DOHH2 (cell line): ENCODE measurements around the gene MAN1C1.

Experiments
- H3F3A ChIP-seq: fragments of 200-600 bp; sonication (generic), shearing (Covaris generic); 2 replicates; pipeline ENCODE4 v1.6.0; 2016; ENCODE audit warnings: antibody characterized with exemption, mild to moderate bottlenecking; ENCODE audit not compliant: control insufficient read depth, insufficient read depth
- H3K27ac ChIP-seq: fragments of 200-600 bp; sonication (generic); 2 replicates; pipeline ENCODE4 v1.5.1; 2014; ENCODE audit warnings: low read depth, mild to moderate bottlenecking, low read length, moderate library complexity
- H3K27me3 ChIP-seq: fragments of 200-600 bp; sonication (generic); 2 replicates; pipeline ENCODE4 v1.6.1; 2014; ENCODE audit warnings: mild to moderate bottlenecking, low read length, mixed read lengths; ENCODE audit not compliant: control insufficient read depth
- H3K36me3 ChIP-seq: fragments of 200-600 bp; sonication (generic); 2 replicates; pipeline ENCODE4 v1.6.1; 2014; ENCODE audit warnings: mild to moderate bottlenecking, low read length, moderate library complexity, mixed read lengths; ENCODE audit not compliant: control insufficient read depth
- H3K4me1 ChIP-seq: fragments of 200-600 bp; sonication (generic); 2 replicates; pipeline ENCODE4 v1.6.1; 2014; ENCODE audit warnings: mild to moderate bottlenecking, low read length, mixed read lengths; ENCODE audit not compliant: control insufficient read depth
- H3K4me2 ChIP-seq: fragments of 200-600 bp; sonication (generic); 2 replicates; pipeline ENCODE4 v1.6.0; 2014; ENCODE audit warnings: mild to moderate bottlenecking, low read length, moderate library complexity
- H3K4me3 ChIP-seq: fragments of 200-600 bp; sonication (generic); 2 replicates; pipeline ENCODE4 v1.5.1; 2014; ENCODE audit warnings: mild to moderate bottlenecking, low read length, mixed read lengths
- H3K79me2 ChIP-seq: fragments of 200-600 bp; sonication (generic); 2 replicates; pipeline ENCODE4 v1.6.1; 2014; ENCODE audit warnings: mild to moderate bottlenecking, low read length, mixed read lengths; ENCODE audit not compliant: control insufficient read depth
- H3K9me2 ChIP-seq: fragments of 200-600 bp; sonication (generic); replicated peaks from 2 replicates; pipeline ENCODE4 v1.6.1; 2014; ENCODE audit warnings: mild to moderate bottlenecking, low read length, mixed read lengths; ENCODE audit not compliant: control insufficient read depth
- H3K9me3 ChIP-seq: fragments of 200-600 bp; sonication (generic); 2 replicates; pipeline ENCODE4 v1.6.1; 2014; ENCODE audit warnings: antibody characterized with exemption, low read length, mixed read lengths; ENCODE audit not compliant: control insufficient read depth, insufficient read depth
- H4K20me1 ChIP-seq: fragments of 200-600 bp; sonication (generic); 2 replicates; pipeline ENCODE4 v1.6.0; 2014; ENCODE audit warnings: low read depth, mild to moderate bottlenecking, antibody characterized with exemption, low read length, moderate library complexity; ENCODE audit not compliant: control insufficient read depth, insufficient read depth
- CTCF ChIP-seq: fragments of 200-600 bp; sonication (generic); IDR thresholded peaks from one replicate; pipeline ENCODE4 v1.5.1; 2014; ENCODE audit warnings: antibody characterized with exemption, mild to moderate bottlenecking, low read depth, low read length; ENCODE audit not compliant: poor library complexity, severe bottlenecking
- EZH2phosphoT487 ChIP-seq: fragments of 200-600 bp; sonication (generic); IDR thresholded peaks from 2 replicates; pipeline ENCODE4 v1.6.1; 2017; ENCODE audit warnings: borderline replicate concordance, mild to moderate bottlenecking, antibody characterized with exemption, low read length, moderate library complexity, mixed read lengths

The MAN1C1 gene

DNA sequence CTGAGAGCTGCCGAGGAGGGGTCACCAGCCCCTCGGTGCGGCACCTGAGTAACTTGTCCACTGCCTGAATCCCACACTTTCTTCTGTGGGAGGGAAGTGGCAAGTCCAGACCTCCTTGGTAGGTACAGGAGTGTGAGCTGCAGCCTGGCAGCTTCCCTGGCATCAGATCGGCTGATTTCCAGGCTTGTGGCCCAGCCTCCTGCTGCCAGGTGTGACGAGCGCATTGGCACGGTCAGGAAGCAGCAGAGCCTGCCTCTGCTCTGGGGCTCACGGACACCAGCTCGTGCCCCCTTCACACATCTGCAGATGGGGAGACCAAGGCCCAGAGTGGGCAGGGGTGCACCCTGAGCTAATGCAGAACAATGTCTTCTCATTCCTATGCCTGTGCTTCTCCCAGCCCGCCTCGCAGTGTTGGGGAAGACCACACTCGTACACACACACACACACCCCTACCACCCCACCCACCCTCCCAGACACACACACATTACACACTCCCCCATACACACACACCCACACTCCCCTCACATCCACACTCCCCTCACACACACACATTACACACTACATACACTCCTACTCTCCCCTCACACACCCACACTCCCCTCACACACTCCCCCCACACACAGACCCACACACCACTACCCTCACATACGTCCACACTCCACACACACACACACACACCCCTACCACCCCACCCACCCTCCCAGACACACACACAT is 150.3 kb downstream of the MAN1C1 start:
- Histone ChIP-seq H3K9me3 (no peaks in the 10 kb centered on the region), H3F3A (no peaks in the 10 kb centered on the region), H3K36me3 (no peaks in the 10 kb centered on the region), H3K4me2 (no peak overlapping the region), H3K27me3 (peaks cover 16% of the 10 kb centered on the region), H3K79me2 (no peaks in the 10 kb centered on the region), H3K4me3 (no peak overlapping the region), H3K9me2 (no peaks in the 10 kb centered on the region), H3K27ac (no peak overlapping the region), H3K4me1 (peaks cover 5% of the 10 kb centered on the region; the same call in 1 of the 2 replicates), H4K20me1 (no peaks in the 10 kb centered on the region)
- TF ChIP-seq CTCF (no peak), EZH2phosphoT487 (no peak)

DNA sequence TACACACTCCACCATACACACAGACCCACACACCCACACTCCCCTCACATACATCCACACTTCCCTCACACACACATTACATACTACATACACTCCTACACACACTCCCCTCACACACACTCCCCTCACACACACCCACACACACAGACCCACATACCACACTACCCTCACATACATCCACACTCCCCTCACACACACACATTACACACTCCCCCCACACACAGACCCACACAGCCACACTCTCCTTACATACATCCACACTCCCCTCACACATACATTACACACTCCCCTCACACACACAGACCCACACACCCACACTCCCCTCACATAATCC is 150.8 kb downstream of the MAN1C1 start:
- no peaks in the 10 kb centered on the region for H3K79me2 ChIP-seq
- H3K9me2 ChIP-seq = no peaks in the 10 kb centered on the region
- TF ChIP-seq EZH2phosphoT487 (no peak), CTCF (no peak)
- H3K9me3 ChIP-seq = no peaks in the 10 kb centered on the region
- H3K4me1 ChIP-seq = peaks cover 5% of the 10 kb centered on the region; the same call in 1 of the 2 replicates
- H3F3A ChIP-seq = no peaks in the 10 kb centered on the region
- H3K27ac ChIP-seq = no peak overlapping the region
- no peak overlapping the region for H3K4me2 ChIP-seq
- no peaks in the 10 kb centered on the region for H4K20me1 ChIP-seq
- H3K27me3 ChIP-seq = peaks cover 21% of the 10 kb centered on the region
- H3K36me3 ChIP-seq = no peaks in the 10 kb centered on the region
- no peak overlapping the region for H3K4me3 ChIP-seq

DNA sequence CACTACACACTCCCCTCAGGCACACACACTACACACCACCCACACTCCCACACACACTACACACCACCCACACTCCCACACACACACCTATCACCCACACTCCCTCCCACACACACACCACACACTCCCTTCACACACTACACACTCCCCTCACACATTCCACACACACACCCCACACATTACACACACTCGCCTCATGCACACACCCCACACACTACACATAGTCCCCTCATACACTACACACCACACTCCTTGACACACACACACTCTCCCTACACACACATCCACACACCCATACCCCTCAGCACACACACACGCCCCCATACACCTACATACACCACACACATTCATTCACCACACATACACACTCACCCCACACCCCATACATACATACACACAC is 152.4 kb downstream of the MAN1C1 start:
- Histone ChIP-seq H3K9me2 (no peaks in the 10 kb centered on the region), H3F3A (no peaks in the 10 kb centered on the region), H3K36me3 (no peaks in the 10 kb centered on the region), H3K79me2 (no peaks in the 10 kb centered on the region), H3K4me2 (no peak overlapping the region), H4K20me1 (no peaks in the 10 kb centered on the region), H3K4me1 (peaks cover 5% of the 10 kb centered on the region; the same call in 1 of the 2 replicates), H3K9me3 (no peaks in the 10 kb centered on the region), H3K27ac (no peak overlapping the region), H3K4me3 (no peak overlapping the region), H3K27me3 (peaks cover 28% of the 10 kb centered on the region)
- TF ChIP-seq CTCF (no peak), EZH2phosphoT487 (no peak)
